Breast epithelium (tissue), 4 donors: ENCODE data around the gene SPON1. TPM values are rescaled to one million over a fixed set of nuclear protein-coding genes. Genes with fewer than 3 reads are reported as not detected.
"Not testable (repeated sequence)": the region's sequence is repeated elsewhere in the genome, so short reads cannot be mapped to it uniquely, and the experiment has no call there.

ENCODE experiments used
- DNase-seq, 2 donors: peaks; one replicate each; pipeline ENCODE4 v3.0.0-alpha.2; 2019; ENCODE audit warnings: low spot score in 2 of 2
- H3K27ac ChIP-seq, 2 donors: fragments of 200-600 bp; sonication (generic) in 1 of 2; one replicate each; pipeline ENCODE4 v1.5.1; 2016 to 2019; ENCODE audit warnings: mild to moderate bottlenecking in 1 of 2
- H3K27me3 ChIP-seq, 2 donors: fragments of 200-600 bp; sonication (generic) in 1 of 2; one replicate each; pipeline versions ENCODE4 v1.5.1 to v1.6.0; 2017 to 2019; ENCODE audit warnings: control low read depth in 1 of 2, mild to moderate bottlenecking in 1 of 2
- H3K36me3 ChIP-seq: fragments of 200-600 bp; one replicate; pipeline ENCODE4 v1.5.1; 2019
- H3K4me1 ChIP-seq, 2 donors: fragments of 200-600 bp; sonication (generic); one replicate each; pipeline ENCODE4 v1.5.1; 2016 to 2019; ENCODE audit warnings: control low read depth in 1 of 2
- H3K4me3 ChIP-seq, 3 donors: fragments of 200-600 bp; sonication (generic); 1 replicate in 2 of 3; 2 replicates in 1 of 3; pipeline ENCODE4 v1.5.1; 2016 to 2019; ENCODE audit warnings: mild to moderate bottlenecking in 3 of 3, moderate library complexity in 2 of 3
- H3K9me3 ChIP-seq, 2 donors: fragments of 200-600 bp; sonication (generic) in 1 of 2; one replicate each; pipeline ENCODE4 v1.5.1; 2016 to 2019; ENCODE audit warnings: control low read depth in 1 of 2
- CTCF ChIP-seq, 3 donors: fragments of 450-650 bp; IDR thresholded peaks; one replicate each; pipeline ENCODE4 v1.5.1; 2016 to 2017; ENCODE audit warnings: antibody characterized with exemption in 3 of 3, mild to moderate bottlenecking in 3 of 3, moderate library complexity in 3 of 3
- POLR2A ChIP-seq: fragments of 450-650 bp; IDR thresholded peaks from one replicate; pipeline ENCODE4 v1.6.1; 2016; ENCODE audit warnings: antibody characterized with exemption, mild to moderate bottlenecking, moderate library complexity
- POLR2AphosphoS5 ChIP-seq, 3 donors: sonication (generic); formaldehyde crosslinking; IDR thresholded peaks; one replicate each; pipeline ENCODE4 v1.6.1; 2017; ENCODE audit warnings: antibody characterized with exemption in 3 of 3
- intact Hi-C: fragments of 100-400 bp; cut with DNase I; formaldehyde crosslinking; loops from one replicate; pipeline ENCODE4 v1.15.1; 2023; ENCODE audit warnings: low total_unique reads
- total RNA-seq, 3 donors: library from RNA; depleted of rRNA; stranded (reverse); fragments of >200 nt; gene quantifications; one replicate each; pipeline ENCODE4 v1.1.0, GENCODE V29; 2016

The SPON1 gene
- total RNA-seq, 3 donors from 2014 or later, result 30.1 to 133 (median 34.7) TPM

GRCh38 chr11:13927481-13927880 lies 35.0 kb upstream of the SPON1 start:
- H3K27ac ChIP-seq, result no peak overlapping the region
- no peaks in the 10 kb centered on the region for H3K4me1 ChIP-seq
- intact Hi-C loops, result no loop called here
- no peak overlapping the region for H3K4me3 ChIP-seq
- no peak for DNase-seq
- TF ChIP-seq CTCF (IDR thresholded peaks at IDR 0.05), result no peak
- no peak for TF ChIP-seq POLR2AphosphoS5 (IDR thresholded peaks at IDR 0.05)
- TF ChIP-seq POLR2A, result no peak
- H3K27me3 ChIP-seq, result no peaks in the 10 kb centered on the region
- no peaks in the 10 kb centered on the region for H3K36me3 ChIP-seq
- no peaks in the 10 kb centered on the region for H3K9me3 ChIP-seq

GRCh38 chr11:13928566-13929251 lies 33.8 kb upstream of the SPON1 start:
- DNase-seq, result no peak
- Histone ChIP-seq H3K4me3 (no peak overlapping the region), H3K9me3 (no peaks in the 10 kb centered on the region), H3K27ac (peak overlapping the region in 1 of 2 donors; percentile 34), H3K27me3 (no peaks in the 10 kb centered on the region), H3K36me3 (no peaks in the 10 kb centered on the region), H3K4me1 (no peaks in the 10 kb centered on the region)
- intact Hi-C loops, result no loop called here
- TF ChIP-seq CTCF (IDR thresholded peaks at IDR 0.05), result no peak
- no peak for TF ChIP-seq POLR2AphosphoS5 (IDR thresholded peaks at IDR 0.05)
- TF ChIP-seq POLR2A, result no peak

- no peak for TF ChIP-seq POLR2AphosphoS5 (IDR thresholded peaks at IDR 0.05)
- TF ChIP-seq CTCF (IDR thresholded peaks at IDR 0.05), result no peak
- no peak for TF ChIP-seq POLR2A
- DNase-seq, result no peak
- Histone ChIP-seq H3K9me3 (no peaks in the 10 kb centered on the region), H3K4me3 (no peak overlapping the region), H3K4me1 (no peaks in the 10 kb centered on the region), H3K27me3 (no peaks in the 10 kb centered on the region), H3K27ac (peak overlapping the region in 1 of 2 donors; percentile 27), H3K36me3 (no peaks in the 10 kb centered on the region)
- intact Hi-C loops, result no loop called here
Measured at GRCh38 chr11:13929395-13929891, 33.1 kb upstream of the SPON1 start.

- no peaks in the 10 kb centered on the region for H3K4me1 ChIP-seq
- H3K27me3 ChIP-seq, result no peaks in the 10 kb centered on the region
- H3K9me3 ChIP-seq, result no peaks in the 10 kb centered on the region
- no peak overlapping the region for H3K4me3 ChIP-seq
- H3K27ac ChIP-seq, result no peak overlapping the region
- intact Hi-C loops, result no loop called here
- no peak for TF ChIP-seq CTCF (IDR thresholded peaks at IDR 0.05)
- no peak for TF ChIP-seq POLR2A
- no peak for TF ChIP-seq POLR2AphosphoS5 (IDR thresholded peaks at IDR 0.05)
- no peaks in the 10 kb centered on the region for H3K36me3 ChIP-seq
- DNase-seq, result no peak
Measured at GRCh38 chr11:13931356-13931755, 31.2 kb upstream of the SPON1 start.

GRCh38 chr11:13937154-13937553 lies 25.4 kb upstream of the SPON1 start:
- H3K36me3 ChIP-seq, H3K27ac ChIP-seq, H3K4me1 ChIP-seq, H3K4me3 ChIP-seq, H3K9me3 ChIP-seq, H3K27me3 ChIP-seq, intact Hi-C loops, DNase-seq: not testable (repeated sequence)

- H3K27me3 ChIP-seq, DNase-seq, H3K4me3 ChIP-seq, H3K9me3 ChIP-seq, H3K27ac ChIP-seq, H3K36me3 ChIP-seq, intact Hi-C loops, H3K4me1 ChIP-seq: not testable (repeated sequence)
Measured at GRCh38 chr11:13938829-13939228, 23.7 kb upstream of the SPON1 start.
